ENCODE results near the gene SUOX.

The SUOX gene

GRCh38 chr12:56007564-56008559 is 10.8 kb downstream of the SUOX start:
- Histone ChIP-seq H3K79me2 (ENCODE audit: insufficient read depth, low read length) (no peaks in the 10 kb centered on the region), H3K36me3 (ENCODE audit: insufficient read depth, low read length) (no peaks in the 10 kb centered on the region), H3K27me3 (ENCODE audit: insufficient read depth, low read length) (no peaks in the 10 kb centered on the region), H3K27ac (ENCODE audit: low read depth, low read length, poor library complexity, severe bottlenecking) (no peak overlapping the region), H3K9ac (ENCODE audit: low read length) (peak overlapping the region; percentile 66), H3F3A (ENCODE audit: insufficient read depth, low read length) (no peaks in the 10 kb centered on the region), H2AFZ (ENCODE audit: low read length) (0 out of 2 replicates have a peak overlapping the region, but pooled peaks have one; percentile 60), H4K20me1 (ENCODE audit: insufficient read depth, low read length) (no peaks in the 10 kb centered on the region), H3K4me1 (ENCODE audit: insufficient read depth, low read length, severe bottlenecking) (peaks cover 12% of the 10 kb centered on the region), H3K9me3 (ENCODE audit: low read length) (no peaks in the 10 kb centered on the region), H3K9me2 (ENCODE audit: low read depth, low read length) (no peaks in the 10 kb centered on the region), H3K4me2 (ENCODE audit: low read length) (peak overlapping the region; percentile 80), H3K4me3 (ENCODE audit: low read depth, low read length, poor library complexity, severe bottlenecking) (peak overlapping the region; percentile 75)
- TF ChIP-seq CTCF (IDR thresholded peaks at IDR 0.05; ENCODE audit: low read length) (no peak), EZH2 (IDR thresholded peaks at IDR 0.05; ENCODE audit: borderline replicate concordance, low read length) (no peak)

- no peaks in the 10 kb centered on the region for H3K79me2 ChIP-seq (ENCODE audit: insufficient read depth, low read length)
- TF ChIP-seq CTCF (IDR thresholded peaks at IDR 0.05; ENCODE audit: low read length) (no peak), EZH2 (IDR thresholded peaks at IDR 0.05; ENCODE audit: borderline replicate concordance, low read length) (no peak)
- no peaks in the 10 kb centered on the region for H4K20me1 ChIP-seq (ENCODE audit: insufficient read depth, low read length)
- H3F3A ChIP-seq (ENCODE audit: insufficient read depth, low read length): no peaks in the 10 kb centered on the region
- H3K36me3 ChIP-seq (ENCODE audit: insufficient read depth, low read length): no peaks in the 10 kb centered on the region
- peaks cover 20% of the 10 kb centered on the region for H3K4me1 ChIP-seq (ENCODE audit: insufficient read depth, low read length, severe bottlenecking)
- H2AFZ ChIP-seq (ENCODE audit: low read length): no peak overlapping the region
- H3K4me3 ChIP-seq (ENCODE audit: low read depth, low read length, poor library complexity, severe bottlenecking): no peak overlapping the region
- H3K27me3 ChIP-seq (ENCODE audit: insufficient read depth, low read length): no peaks in the 10 kb centered on the region
- no peak overlapping the region for H3K9ac ChIP-seq (ENCODE audit: low read length)
- no peaks in the 10 kb centered on the region for H3K9me3 ChIP-seq (ENCODE audit: low read length)
- H3K4me2 ChIP-seq (ENCODE audit: low read length): no peak overlapping the region
- no peak overlapping the region for H3K27ac ChIP-seq (ENCODE audit: low read depth, low read length, poor library complexity, severe bottlenecking)
- H3K9me2 ChIP-seq (ENCODE audit: low read depth, low read length): no peaks in the 10 kb centered on the region
Observed at GRCh38 chr12:56010111-56010570, 13.1 kb downstream of the SUOX start.

GRCh38 chr12:56011509-56012090 is 14.5 kb downstream of the SUOX start:
- no peak for TF ChIP-seq EZH2 (IDR thresholded peaks at IDR 0.05; ENCODE audit: borderline replicate concordance, low read length)
- TF ChIP-seq CTCF (IDR thresholded peaks at IDR 0.05; ENCODE audit: low read length): no peak
- Histone ChIP-seq H3K4me1 (ENCODE audit: insufficient read depth, low read length, severe bottlenecking) (peaks cover 19% of the 10 kb centered on the region), H3K9ac (ENCODE audit: low read length) (no peak overlapping the region), H3K9me3 (ENCODE audit: low read length) (no peaks in the 10 kb centered on the region), H3K79me2 (ENCODE audit: insufficient read depth, low read length) (no peaks in the 10 kb centered on the region), H3K4me2 (ENCODE audit: low read length) (no peak overlapping the region), H4K20me1 (ENCODE audit: insufficient read depth, low read length) (no peaks in the 10 kb centered on the region), H3K4me3 (ENCODE audit: low read depth, low read length, poor library complexity, severe bottlenecking) (no peak overlapping the region), H3K36me3 (ENCODE audit: insufficient read depth, low read length) (no peaks in the 10 kb centered on the region), H3K27me3 (ENCODE audit: insufficient read depth, low read length) (no peaks in the 10 kb centered on the region), H2AFZ (ENCODE audit: low read length) (no peak overlapping the region), H3F3A (ENCODE audit: insufficient read depth, low read length) (no peaks in the 10 kb centered on the region), H3K9me2 (ENCODE audit: low read depth, low read length) (no peaks in the 10 kb centered on the region), H3K27ac (ENCODE audit: low read depth, low read length, poor library complexity, severe bottlenecking) (no peak overlapping the region)

All from OCI-LY1 (cell line).